SK-N-SH (cell line): ENCODE data around the gene TBC1D17. TPM values are rescaled to one million over a fixed set of nuclear protein-coding genes. Genes with fewer than 3 reads are reported as not detected.

Experiments used
- CTCF ChIA-PET: fragments of 300-600, 350-600 bp; formaldehyde crosslinking; extraction: SDS; loops from one replicate; lab custom pipeline; 2021; lab: Yijun Ruan, JAX
- POLR2A ChIA-PET: fragments of 350-600 bp; sonication (Branson Sonifier 250); formaldehyde crosslinking; extraction: SDS; loops from one replicate; lab custom pipeline; 2020; ENCODE audit warnings: antibody characterized with exemption, inconsistent platforms; lab: Yijun Ruan, JAX
- DNase-seq: peaks from one replicate; pipeline ENCODE4 v3.0.0; 2012
- H2AFZ ChIP-seq: fragments of 200-600 bp; sonication (generic); 2 replicates; pipeline ENCODE4 v1.8.1; 2016; ENCODE audit warnings: antibody characterized with exemption, mild to moderate bottlenecking, low read depth
- H3F3A ChIP-seq: fragments of 200-600 bp; sonication (generic); replicated peaks from 2 replicates; pipeline ENCODE3; 2016; ENCODE audit warnings: antibody characterized with exemption, mild to moderate bottlenecking; ENCODE audit not compliant: insufficient read depth
- H3K27ac ChIP-seq, 2 experiments: fragments of 200-500 bp in 1 of 2; fragments of 200-600 bp in 1 of 2; sonication (Bioruptor generic) in 1 of 2; sonication (generic), shearing (Covaris generic) in 1 of 2; 2 replicates each; pipeline versions ENCODE4 v1.5.1 to v1.6.1; 2014 to 2016; ENCODE audit warnings: low read depth in 2 of 2, inconsistent platforms in 1 of 2, low read length in 1 of 2, mild to moderate bottlenecking in 1 of 2, mixed read lengths in 1 of 2
- H3K27me3 ChIP-seq: fragments of 200-600 bp; sonication (generic), shearing (Covaris generic); 2 replicates; pipeline ENCODE4 v1.6.1; 2016; ENCODE audit warnings: mixed run types; ENCODE audit not compliant: insufficient read depth
- H3K36me3 ChIP-seq, 2 experiments: fragments of 200-500 bp in 1 of 2; fragments of 200-600 bp in 1 of 2; sonication (Bioruptor generic) in 1 of 2; sonication (generic) in 1 of 2; replicated peaks in 1 of 2; 2 replicates each; pipeline versions ENCODE3 to v1.5.1; 2014 to 2016; ENCODE audit warnings: low read length in 1 of 2, mild to moderate bottlenecking in 1 of 2; ENCODE audit not compliant: insufficient read depth in 2 of 2, control insufficient read depth in 1 of 2
- H3K4me1 ChIP-seq, 2 experiments: fragments of 200-500 bp in 1 of 2; fragments of 200-600 bp in 1 of 2; sonication (Bioruptor generic) in 1 of 2; sonication (generic), shearing (Covaris generic) in 1 of 2; 2 replicates each; pipeline versions ENCODE4 v1.5.1 to v1.6.1; 2014 to 2016; ENCODE audit warnings: low read depth in 1 of 2, low read length in 1 of 2, mixed run types in 1 of 2; ENCODE audit not compliant: insufficient read depth in 2 of 2, control insufficient read depth in 1 of 2
- H3K4me2 ChIP-seq: fragments of 200-600 bp; sonication (generic), shearing (Covaris generic); 2 replicates; pipeline ENCODE4 v1.6.1; 2017; ENCODE audit warnings: mixed run types
- H3K4me3 ChIP-seq, 2 experiments: fragments of 200-500 bp in 1 of 2; fragments of 200-600 bp in 1 of 2; sonication (Bioruptor generic) in 1 of 2; sonication (generic), shearing (Covaris generic) in 1 of 2; 2 replicates each; pipeline versions ENCODE4 v1.5.1 to v1.8.1; 2014 to 2016; ENCODE audit warnings: low read depth in 2 of 2, inconsistent platforms in 1 of 2, low read length in 1 of 2, mild to moderate bottlenecking in 1 of 2, mixed read lengths in 1 of 2, moderate library complexity in 1 of 2
- H3K79me2 ChIP-seq: fragments of 200-600 bp; sonication (generic); 2 replicates; pipeline ENCODE4 v1.8.1; 2017; ENCODE audit warnings: mild to moderate bottlenecking; ENCODE audit not compliant: insufficient read depth
- H3K9ac ChIP-seq: fragments of 200-600 bp; sonication (generic); 2 replicates; pipeline ENCODE4 v1.6.1; 2017; ENCODE audit warnings: mixed run types
- H3K9me2 ChIP-seq: fragments of 200-600 bp; sonication (generic); 2 replicates; pipeline ENCODE4 v1.6.1; 2017; ENCODE audit warnings: mixed run types
- H3K9me3 ChIP-seq: fragments of 200-600 bp; sonication (generic); 2 replicates; pipeline ENCODE4 v1.6.1; 2017; ENCODE audit warnings: mixed run types, mild to moderate bottlenecking, moderate library complexity
- H4K20me1 ChIP-seq: fragments of 200-600 bp; sonication (generic); 2 replicates; pipeline ENCODE4 v1.6.1; 2017; ENCODE audit warnings: mild to moderate bottlenecking, mixed run types; ENCODE audit not compliant: insufficient read depth
- CHD2 ChIP-seq: fragments of 150-350 bp; IDR thresholded peaks from 2 replicates; pipeline ENCODE4 v1.6.1; 2018; ENCODE audit warnings: low read length; ENCODE audit not compliant: partially characterized antibody
- ELF1 ChIP-seq: IDR thresholded peaks from 2 replicates; pipeline ENCODE4 v1.4.0; 2012
- EP300 ChIP-seq, 2 experiments: IDR thresholded peaks; 2 replicates each; pipeline versions ENCODE4 v1.4.0 to v1.6.1; 2012; ENCODE audit warnings: borderline replicate concordance in 1 of 2, low read depth in 1 of 2, low read length in 1 of 2
- FOXJ3 ChIP-seq: sonication (generic); formaldehyde crosslinking; IDR thresholded peaks from 2 replicates; pipeline ENCODE4 v1.5.1; 2020; ENCODE audit warnings: mild to moderate bottlenecking, missing genetic modification reagents
- GABPA ChIP-seq: IDR thresholded peaks from 2 replicates; pipeline ENCODE4 v1.4.0; 2012; ENCODE audit warnings: low read depth, mild to moderate bottlenecking
- GATA2 ChIP-seq: sonication (generic); formaldehyde crosslinking; IDR thresholded peaks from 2 replicates; pipeline ENCODE4 v1.5.0; 2020; ENCODE audit warnings: mild to moderate bottlenecking, missing genetic modification reagents
- JUND ChIP-seq: IDR thresholded peaks from 2 replicates; pipeline ENCODE4 v1.4.0; 2012
- MXI1 ChIP-seq: IDR thresholded peaks from 2 replicates; pipeline ENCODE4 v1.6.1; 2012; ENCODE audit warnings: mild to moderate bottlenecking, low read depth, low read length, improper control_type of control experiment
- PBX3 ChIP-seq: IDR thresholded peaks from 2 replicates; pipeline ENCODE4; 2012
- RCOR1 ChIP-seq: fragments of 150-350 bp; IDR thresholded peaks from 2 replicates; pipeline ENCODE4 v1.6.1; 2017; ENCODE audit warnings: antibody characterized with exemption, low read length
- REST ChIP-seq: IDR thresholded peaks from 2 replicates; pipeline ENCODE4 v1.6.1; 2012; ENCODE audit warnings: mild to moderate bottlenecking, low read depth, low read length, moderate library complexity
- RFX5 ChIP-seq: IDR thresholded peaks from 2 replicates; pipeline ENCODE4 v1.6.1; 2012; ENCODE audit warnings: mild to moderate bottlenecking, improper control_type of control experiment, low read length
- RXRA ChIP-seq: IDR thresholded peaks from 2 replicates; pipeline ENCODE4 v1.4.0; 2012; ENCODE audit warnings: low read depth, mild to moderate bottlenecking, borderline replicate concordance
- TAF1 ChIP-seq: IDR thresholded peaks from 2 replicates; pipeline ENCODE4 v1.6.1; 2012; ENCODE audit warnings: low read depth, mild to moderate bottlenecking, low read length, moderate library complexity, borderline replicate concordance
- TCF12 ChIP-seq: IDR thresholded peaks from 2 replicates; pipeline ENCODE4 v1.4.0; 2012
- TEAD4 ChIP-seq: IDR thresholded peaks from 2 replicates; pipeline ENCODE4 v1.4.0; 2012; ENCODE audit warnings: mild to moderate bottlenecking, borderline replicate concordance; ENCODE audit not compliant: insufficient read depth
- USF2 ChIP-seq: fragments of 150-350 bp; IDR thresholded peaks from 2 replicates; pipeline ENCODE4 v1.6.1; 2017; ENCODE audit warnings: antibody characterized with exemption, low read length, low read depth, borderline replicate concordance
- YY1 ChIP-seq: IDR thresholded peaks from 2 replicates; pipeline ENCODE4 v1.4.0; 2012; ENCODE audit warnings: low read depth, mild to moderate bottlenecking
- WGBS: methylation state at CpG from one replicate; pipeline ENCODE4 v1.1.6; 2017; ENCODE audit warnings: low lambda C conversion rate; 5-methylcytosine and 5-hydroxymethylcytosine counted together
- polyA plus RNA-seq, 3 experiments: library from polyadenylated mRNA; depleted of rRNA; stranded (reverse); fragments of >200 nt; gene quantifications; 2 replicates each; pipeline ENCODE4 v1.2.3, GENCODE V29; 2012

Gene TBC1D17
- polyA plus RNA-seq, 1 of the 3 experiments (the other 2 are of a cell fraction): 28.3 TPM

- Histone ChIP-seq H3K4me3 (no peak overlapping the region), H3K4me1 (peaks cover 7 to 11% of the 10 kb centered on the region in 2 experiments; a peak in 2 of 4 replicates), H3K27ac (no peak overlapping the region), H3K27me3 (no peaks in the 10 kb centered on the region), H3K79me2 (peaks cover 19% of the 10 kb centered on the region), H4K20me1 (no peaks in the 10 kb centered on the region), H3K9ac (no peak overlapping the region), H3F3A (peaks cover 10% of the 10 kb centered on the region), H3K9me2 (no peaks in the 10 kb centered on the region), H3K4me2 (no peak overlapping the region), H3K9me3 (no peaks in the 10 kb centered on the region), H2AFZ (no peak overlapping the region), H3K36me3 (peaks cover 41 to 56% of the 10 kb centered on the region in 2 experiments)
- 97% methylated on average over 6 of the region's 14 CpGs for WGBS
- ChIA-PET POLR2A (no interaction called here), CTCF (no interaction called here)
- no peak for DNase-seq
- TF ChIP-seq TAF1: no peak
- TF ChIP-seq REST: no peak
- TF ChIP-seq TEAD4: no peak
- no peak for TF ChIP-seq FOXJ3
- TF ChIP-seq CHD2: no peak
- TF ChIP-seq RFX5: no peak
- no peak for TF ChIP-seq MXI1
- no peak for TF ChIP-seq GABPA
- TF ChIP-seq ELF1: no peak
- TF ChIP-seq TCF12: no peak
- TF ChIP-seq JUND: no peak
- TF ChIP-seq RXRA: no peak
- TF ChIP-seq GATA2 (CRISPR knock-in tag): no peak
- no peak for TF ChIP-seq YY1
- no peak for TF ChIP-seq EP300 (IDR thresholded peaks at IDR 0.05; ENCODE audit: borderline replicate concordance in 1 of 2, low read depth in 1 of 2, low read length in 1 of 2)
- no peak for TF ChIP-seq PBX3
- TF ChIP-seq RCOR1: no peak
- TF ChIP-seq USF2: no peak
Measured at GRCh38 chr19:49882643-49883042, 5.1 kb downstream of the TBC1D17 start.
